GM19025 (cell line): ENCODE measurements around the gene TTC34.

ENCODE experiments used
- ATAC-seq: cut with Tn5 transposase; IDR thresholded peaks from one replicate; pipeline ENCODE4 v1.9.1; 2021; ENCODE audit warnings: mild to moderate bottlenecking, low read depth, moderate library complexity; ENCODE audit not compliant: unreplicated experiment

TTC34 gene

DNA sequence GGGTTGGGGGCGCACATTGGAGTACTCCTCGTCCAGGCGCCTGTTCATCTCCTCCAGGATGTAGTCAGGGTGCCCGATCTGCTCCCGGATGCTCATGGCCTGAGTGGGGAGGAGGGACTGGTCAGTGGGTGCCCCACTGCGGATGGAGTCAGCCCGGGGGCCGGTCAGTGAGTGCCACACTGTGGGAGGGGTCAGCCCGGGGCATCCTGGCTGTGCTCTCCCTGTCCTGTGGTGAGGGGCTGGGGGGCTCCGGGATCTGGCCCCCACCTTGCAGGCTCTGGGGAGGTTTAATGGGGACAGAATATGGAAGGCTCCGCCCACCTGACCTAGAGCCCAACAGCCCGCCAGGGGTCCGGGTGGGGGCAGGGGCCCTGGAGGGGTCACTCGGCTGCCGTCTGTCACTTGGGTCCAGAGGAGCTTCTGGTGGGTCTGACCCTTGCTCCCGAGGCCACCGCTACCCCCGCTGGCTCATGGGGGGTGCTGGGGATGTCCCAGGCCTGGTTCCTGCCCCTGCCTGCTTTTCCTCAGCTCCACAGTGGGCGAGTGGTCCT is 206.2 kb downstream of the TTC34 start:
- no peak for ATAC-seq

DNA sequence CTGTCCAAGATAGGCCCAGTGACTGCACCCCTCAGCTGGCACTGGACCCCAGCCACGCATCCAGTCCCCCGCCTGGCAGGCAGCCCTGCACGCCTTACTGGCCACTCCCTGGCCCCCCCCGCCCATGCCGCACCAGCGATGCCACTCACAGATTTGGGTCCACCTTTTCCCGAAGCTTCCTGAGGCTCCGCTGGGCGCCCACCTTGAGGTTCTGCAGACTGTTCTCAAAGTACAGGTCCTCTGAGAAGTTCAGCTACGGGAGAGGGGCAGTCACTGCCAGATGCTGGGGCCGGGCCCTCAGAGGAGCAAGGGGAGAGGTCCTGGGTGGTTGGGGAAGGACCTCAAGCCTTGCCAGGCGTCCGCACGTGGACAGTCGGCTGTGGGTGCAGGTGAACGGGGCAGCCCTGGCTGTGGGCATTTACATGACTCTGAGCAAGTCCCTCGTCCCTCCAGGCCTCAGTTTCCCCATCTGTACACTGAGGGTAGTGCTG is 206.8 kb downstream of the TTC34 start:
- ATAC-seq, result no peak

DNA sequence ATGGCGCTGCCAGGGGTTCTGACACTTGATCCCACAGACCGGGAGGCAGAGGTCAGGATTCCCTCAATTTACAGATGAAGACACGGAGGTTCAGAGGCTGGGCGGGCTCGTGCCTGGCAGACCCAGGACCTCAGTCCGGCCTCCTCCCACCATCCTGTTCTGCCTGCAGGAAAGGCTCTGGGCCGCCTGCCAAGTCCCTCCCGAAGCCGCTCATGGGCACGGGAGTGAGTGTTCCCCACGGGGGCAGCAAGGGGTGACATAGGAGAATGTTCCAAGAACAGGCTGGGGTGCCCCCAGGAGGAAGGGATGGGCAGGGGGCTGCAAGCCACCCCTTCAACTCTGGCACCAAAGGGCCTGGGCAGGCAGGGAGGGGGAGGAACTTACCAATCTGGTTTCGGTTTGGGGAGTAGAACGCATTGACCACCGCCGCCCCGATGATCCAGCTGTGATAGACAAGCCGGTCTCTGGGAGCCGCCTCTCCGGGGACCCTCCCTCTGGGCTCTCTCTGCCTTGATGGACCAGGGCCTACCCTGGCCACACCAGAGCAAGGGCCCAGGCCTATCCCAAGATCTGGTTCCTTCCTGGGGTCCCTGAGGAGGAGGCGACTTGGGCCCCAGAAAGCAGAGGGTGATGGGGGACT is 207.4 kb downstream of the TTC34 start:
- no peak for ATAC-seq

DNA sequence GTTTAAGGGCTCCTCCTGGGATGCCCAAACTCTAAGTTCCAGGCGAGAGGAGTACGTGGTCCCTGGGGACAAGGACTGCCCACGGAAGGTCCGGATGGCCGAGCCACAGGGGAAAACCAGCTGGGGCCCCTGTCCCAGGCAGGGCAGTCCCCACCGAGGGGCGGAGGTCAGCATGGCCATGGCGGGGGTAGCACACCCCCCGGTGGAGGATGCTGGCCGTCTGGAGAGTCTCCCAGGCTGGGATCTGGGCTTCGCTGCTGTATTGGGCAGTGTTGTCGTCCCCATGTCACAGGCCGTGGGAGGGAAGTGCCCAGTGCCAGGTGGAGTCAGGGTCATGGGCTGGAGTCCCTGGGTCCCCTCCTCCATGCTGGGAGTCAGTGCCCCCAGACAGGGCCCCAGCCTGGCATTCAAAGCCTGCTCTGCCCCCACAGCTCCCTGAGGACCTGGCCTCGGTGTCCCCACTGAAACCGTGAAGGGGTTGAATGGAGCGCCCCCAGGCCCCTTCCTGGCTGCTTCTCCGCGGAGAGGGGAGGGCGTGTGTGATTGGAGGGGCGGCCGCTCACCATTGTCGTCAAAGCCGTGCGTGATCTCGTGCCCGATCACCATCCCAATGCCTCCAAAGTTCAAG is 208.1 kb downstream of the TTC34 start:
- no peak for ATAC-seq

DNA sequence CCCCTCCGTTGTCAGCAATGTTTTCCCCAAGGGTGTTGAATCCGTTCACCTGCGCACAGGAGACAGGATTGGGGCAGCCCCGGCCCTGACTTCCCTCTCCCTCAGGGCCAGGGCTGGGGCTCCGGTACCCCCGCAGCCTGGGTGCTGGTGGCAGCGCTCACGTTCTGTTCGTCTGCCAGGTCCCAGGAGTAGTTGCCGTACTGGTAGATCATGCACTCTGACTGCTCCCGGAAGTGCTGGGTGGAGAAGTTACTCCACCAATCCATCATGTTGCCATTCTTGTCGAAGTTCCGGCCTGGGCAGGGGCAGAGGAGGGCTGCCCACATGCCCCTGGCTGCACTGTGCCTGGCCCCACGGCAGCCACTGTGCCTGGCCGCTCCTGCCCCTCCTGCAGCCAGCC is 208.8 kb downstream of the TTC34 start:
- ATAC-seq, result no peak

DNA sequence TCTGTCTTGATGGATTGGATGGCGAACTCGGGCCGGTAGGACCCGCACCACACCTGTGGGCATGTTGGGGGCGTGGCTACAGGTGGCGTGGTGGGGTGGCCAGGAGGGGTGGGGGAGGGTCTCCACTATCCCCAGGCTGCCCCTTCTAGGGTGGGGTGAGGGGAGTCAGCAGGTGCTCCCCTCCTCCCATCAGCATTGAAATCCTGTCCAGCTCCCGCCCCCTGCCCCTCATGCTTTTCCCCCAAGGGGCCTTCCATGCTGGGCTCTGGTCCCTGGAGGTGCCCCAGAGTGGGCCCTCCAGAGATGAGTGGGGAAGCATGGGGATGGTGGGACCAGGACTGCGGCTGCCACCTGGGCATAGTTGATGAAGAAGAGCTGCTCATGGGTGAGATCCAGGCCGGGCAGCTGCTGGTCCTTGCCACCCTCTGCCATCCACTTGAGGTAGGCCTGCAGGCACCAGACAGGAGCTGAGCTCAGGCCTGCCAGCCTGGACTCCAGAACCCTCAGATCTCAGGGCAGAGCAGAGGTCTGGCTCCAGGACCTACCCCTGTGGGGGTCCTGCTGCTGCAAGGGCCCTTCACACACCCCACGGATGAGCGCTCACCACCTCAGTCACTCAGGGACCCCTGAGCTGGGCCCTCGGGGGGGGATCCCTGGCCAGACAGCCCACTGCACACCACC is 209.8 kb downstream of the TTC34 start:
- ATAC-seq, result no peak

DNA sequence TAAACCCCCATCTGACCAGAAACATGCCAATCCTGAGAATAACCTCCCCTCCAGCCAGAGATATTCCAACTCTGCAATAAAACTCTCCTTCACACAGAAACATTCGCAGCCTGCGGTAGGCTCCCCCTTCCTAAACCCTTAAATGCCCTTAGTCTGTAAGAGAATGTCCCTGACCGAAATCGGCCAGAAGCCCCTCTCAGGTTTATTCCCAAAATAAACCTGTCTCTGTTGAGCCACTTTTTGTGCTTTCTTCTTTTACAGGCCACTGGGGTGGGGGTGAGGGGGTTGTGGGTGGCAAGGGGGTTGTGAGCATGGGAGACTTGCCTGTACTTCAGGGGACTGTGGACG is 210.3 kb downstream of the TTC34 start:
- no peak for ATAC-seq

DNA sequence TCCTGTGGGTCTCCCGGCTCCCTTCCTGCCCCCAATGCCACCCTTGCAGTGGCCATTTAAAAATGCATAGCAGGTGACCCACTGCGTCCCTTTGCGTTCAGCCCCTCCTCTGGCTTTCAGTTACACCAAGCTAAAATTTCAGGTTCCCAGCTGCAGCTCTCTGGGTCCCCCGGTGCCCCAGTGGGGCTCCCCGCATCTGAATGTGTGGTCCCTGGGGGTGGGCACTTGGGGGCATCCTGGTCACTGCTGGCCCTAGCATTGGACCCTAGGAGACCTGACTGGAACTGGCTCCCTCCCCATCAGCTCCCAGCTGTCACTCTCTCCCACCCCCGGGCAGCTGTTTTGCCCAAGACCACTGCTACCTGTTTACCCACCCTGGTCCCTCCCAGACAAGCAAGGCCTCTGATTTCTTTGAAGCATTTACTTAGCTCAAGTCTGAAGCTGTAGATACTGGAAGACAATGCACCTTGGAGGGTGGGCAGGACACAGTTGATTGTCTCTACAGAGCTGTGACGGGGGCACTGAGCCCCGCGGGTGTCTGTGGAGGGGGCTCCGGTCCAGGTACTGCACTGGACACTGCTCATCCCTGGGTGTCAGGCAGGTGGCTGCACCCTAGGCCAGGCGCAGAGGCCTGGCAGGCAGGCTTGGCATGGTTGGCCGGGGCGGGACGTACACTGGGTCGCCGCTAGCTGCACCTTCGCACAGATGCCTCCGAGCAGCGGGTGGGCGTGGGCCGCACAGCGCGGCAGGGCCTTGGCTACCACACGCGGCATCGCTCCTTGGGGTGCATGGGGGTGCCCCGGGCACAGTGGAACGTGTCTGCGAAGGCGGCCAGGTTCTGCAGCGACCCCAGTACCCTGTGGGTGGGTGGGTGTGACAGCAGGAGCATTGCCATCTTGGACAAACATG is 211.0 kb downstream of the TTC34 start:
- no peak for ATAC-seq

DNA sequence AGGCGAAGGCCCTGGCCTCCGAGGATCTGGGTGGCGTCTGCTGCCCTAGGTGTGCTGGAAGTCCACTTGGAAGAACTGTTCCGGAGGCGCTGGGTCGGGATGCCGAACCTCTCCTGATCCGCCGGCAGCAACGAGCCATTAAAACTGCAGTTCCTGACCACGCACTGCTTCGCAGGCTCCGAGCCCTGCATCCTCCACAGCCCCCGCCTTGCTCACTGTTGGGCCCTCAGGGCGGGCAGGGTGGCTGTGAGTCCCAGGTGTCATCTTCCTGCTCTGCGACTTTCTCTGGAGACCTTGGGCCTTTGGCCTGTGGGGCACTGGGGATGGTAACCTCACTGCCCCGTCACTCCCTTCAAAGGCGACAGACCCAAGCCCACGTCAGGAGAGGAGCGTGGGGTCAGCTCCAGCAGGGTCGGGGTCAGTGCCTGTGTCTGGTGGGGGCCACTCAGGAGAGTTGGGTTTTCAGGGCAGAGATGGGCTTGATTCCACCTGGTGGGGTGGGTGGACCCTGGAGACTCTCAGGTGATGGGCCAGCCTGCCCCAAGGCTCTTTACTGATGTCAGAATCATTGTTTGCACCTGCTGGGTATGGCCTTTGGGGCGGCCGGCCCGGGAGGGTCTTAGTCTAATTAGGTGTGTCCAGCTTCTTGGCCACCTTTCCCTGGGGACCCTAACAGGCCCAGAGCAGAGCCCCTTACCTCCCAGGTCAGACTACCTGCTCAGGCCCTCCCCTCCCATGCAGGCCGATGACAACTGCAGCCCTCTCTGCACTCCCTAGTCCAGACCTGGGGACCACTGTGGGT is 211.9 kb downstream of the TTC34 start:
- no peak for ATAC-seq

DNA sequence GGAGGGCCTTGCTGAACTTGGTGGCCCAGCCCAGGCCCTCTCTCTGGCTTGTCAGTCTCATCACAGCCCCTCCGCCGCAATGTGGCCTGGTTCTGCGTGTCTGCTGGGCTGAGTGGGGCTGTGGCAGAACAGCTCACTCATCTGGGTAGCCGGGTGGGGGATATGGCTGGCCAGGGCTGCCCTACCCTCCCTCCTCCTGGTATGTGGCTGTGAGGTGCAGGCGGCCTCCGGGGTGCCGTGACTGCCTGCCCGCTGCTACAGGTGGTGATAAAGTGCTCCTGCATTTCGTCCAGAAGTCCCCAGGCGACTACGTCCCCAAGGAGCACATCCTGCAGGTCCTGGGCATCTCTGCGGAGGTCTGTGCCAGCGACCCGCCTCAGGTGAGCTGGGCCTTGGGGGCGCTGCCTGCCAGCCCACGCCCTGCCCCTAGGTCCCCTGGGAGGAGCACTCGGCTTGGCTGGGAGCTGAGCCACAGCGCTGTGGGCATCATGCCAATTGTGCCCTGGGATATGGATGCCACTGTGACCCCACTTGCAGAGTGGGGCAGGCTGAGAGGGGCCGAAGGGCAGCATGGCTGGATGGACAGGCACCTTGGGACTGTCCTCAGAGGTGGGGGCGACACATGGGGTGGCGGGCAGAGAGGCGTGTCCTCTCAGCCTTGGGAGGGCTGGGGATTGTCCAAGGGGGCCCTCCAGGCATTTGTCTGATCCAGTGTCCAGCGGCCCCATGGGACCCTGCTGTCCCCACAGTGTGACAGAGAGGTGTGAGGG is 212.6 kb downstream of the TTC34 start:
- ATAC-seq, result no peak

DNA sequence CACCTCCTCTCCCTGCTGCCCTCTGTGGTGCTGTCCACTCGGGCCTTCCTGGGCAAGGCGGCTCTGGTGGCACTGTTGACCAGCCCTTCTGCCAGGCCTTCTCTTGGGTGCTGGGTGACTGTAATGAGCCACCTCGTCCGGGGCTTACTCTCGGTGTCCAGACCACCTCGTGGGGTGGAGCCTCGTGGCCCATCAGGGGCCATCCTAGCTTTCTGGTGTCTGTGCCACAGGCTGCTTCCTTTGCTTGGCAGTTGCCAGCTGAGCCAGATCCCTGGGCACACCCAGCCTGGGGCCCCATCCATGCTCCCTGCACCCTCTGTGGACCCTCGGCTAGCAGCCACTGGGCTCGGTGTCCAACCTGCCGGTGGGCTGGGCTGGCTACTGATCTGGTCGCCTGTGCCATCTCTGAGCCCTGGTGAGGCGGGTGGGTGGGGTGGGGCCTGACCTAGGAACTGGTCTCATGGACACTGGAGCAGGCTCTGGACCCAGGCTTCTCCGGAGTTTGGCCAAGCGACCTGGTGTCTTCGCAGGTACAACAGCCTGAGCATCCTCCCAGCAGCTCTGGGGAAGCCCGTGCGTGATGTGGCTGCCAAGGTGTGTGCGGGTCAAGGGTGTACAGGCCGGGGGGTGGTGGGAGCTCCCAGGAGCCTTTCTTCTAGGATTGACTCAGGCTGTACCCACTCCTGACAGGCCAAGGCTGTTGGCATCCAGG is 213.5 kb downstream of the TTC34 start:
- no peak for ATAC-seq

DNA sequence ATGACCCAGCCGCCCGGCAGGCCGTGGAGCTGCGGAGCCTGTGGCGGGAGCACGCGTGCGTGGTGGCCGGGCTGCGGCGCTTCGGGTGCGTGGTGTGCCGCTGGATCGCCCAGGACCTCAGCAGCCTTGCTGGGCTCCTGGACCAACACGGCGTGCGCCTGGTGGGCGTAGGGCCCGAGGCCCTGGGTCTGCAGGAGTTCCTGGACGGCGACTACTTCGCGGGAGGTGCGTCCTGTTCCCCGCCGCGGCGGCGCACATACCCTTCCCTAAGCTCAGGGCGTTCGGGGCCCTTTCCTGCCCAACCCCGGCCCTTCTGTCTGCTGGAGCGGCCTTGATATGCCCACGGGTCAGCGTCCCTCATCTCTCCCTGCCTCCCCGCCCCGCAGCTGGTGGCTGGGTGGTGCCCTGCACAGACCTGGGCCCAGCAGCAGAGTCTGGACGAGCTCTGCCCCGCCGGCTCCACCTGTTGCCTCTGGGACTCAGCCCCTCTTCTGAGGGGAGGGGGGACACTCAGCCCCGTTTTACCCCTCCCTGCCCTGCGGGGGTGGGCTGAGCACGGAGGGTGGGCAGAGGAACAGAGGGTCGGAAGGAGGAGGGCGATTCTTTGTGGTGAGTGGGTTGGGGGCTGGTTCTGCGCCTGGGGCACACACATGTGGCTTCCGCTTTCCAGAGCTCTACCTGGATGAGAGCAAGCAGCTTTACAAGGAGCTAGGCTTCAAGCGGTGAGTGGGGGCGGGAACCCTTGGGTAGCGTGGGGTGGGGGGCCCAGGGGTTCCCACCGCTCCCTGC is 214.2 kb downstream of the TTC34 start:
- peak; percentile 1 for ATAC-seq

DNA sequence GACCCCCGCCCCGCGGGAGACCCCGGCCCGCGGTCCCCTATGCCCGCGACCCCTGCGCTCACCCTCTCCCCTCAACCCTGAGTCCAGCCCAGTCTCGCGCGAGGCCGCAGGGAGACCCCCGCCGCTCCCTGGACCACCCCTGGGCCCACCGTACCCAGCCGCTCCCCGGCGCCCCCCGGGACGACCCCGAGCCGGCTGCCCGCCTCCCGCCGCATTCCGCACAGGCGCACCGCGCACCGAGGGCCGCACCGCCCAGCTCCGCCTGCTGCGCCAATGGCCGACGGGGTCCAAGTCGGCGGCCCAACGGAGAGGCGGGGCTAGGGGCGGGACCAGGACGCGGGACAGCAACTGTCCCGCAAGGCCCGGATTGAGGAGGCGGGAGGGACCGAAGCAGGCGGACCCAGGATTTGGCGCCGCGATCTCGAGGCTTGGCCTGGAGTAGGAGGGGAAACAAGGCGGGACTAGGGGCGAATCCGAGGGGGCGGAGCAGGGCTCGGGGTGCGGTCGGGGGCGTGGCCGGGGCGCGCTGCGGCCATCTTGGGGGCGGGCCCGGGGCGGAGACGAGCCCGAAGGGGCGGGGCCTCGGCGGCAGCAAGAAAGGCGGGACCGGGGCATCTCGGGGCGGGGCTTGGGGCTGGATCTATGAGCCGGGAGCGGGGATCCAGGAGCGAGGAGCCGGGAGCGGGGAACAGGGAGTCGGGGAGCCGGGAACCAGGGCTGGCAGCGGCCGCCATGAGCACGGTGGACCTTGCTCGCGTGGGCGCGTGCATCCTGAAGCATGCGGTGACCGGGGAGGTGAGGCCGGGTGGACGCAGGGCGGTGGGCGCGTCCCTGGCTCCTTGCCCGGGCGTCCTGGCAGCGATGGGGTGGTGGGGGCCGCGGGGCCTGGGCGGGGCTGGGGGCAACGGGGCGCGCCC is 215.1 kb downstream of the TTC34 start, which contains the start of gene PRXL2B:
PRXL2B (plus strand) TSS at position 624 of the 917 bp plus-strand sequence; CDS start at position 733, 109 bp downstream.
- peak; percentile 61 for ATAC-seq
